Astrocyte (in vitro differentiated cells and primary cell): ENCODE measurements around the gene C16orf54. TPM values are rescaled to one million over a fixed set of nuclear protein-coding genes. Genes with fewer than 3 reads are reported as not detected.
"Not testable (repeated sequence)": the region's sequence is repeated elsewhere in the genome, so short reads cannot be mapped to it uniquely, and the experiment has no call there.

ENCODE experiments used
- DNase-seq: peaks from one replicate; pipeline ENCODE4 v3.0.0-alpha.2; 2010; ENCODE audit warnings: low read depth
- FAIRE-seq: peaks from 2 replicates; lab custom pipeline; 2011; peaks lifted over from hg19 to GRCh38; lab: Jason Lieb, UNC
- H2AFZ ChIP-seq: 2 replicates; pipeline ENCODE4 v1.6.0; 2012; ENCODE audit warnings: low read depth, low read length, inconsistent platforms
- H3K27ac ChIP-seq: 2 replicates; pipeline ENCODE4 v1.5.1; 2011; ENCODE audit warnings: low read depth, low read length, inconsistent platforms
- H3K27me3 ChIP-seq: 2 replicates; pipeline ENCODE4 v1.6.0; 2011; ENCODE audit warnings: low read length, inconsistent platforms; ENCODE audit not compliant: insufficient read depth
- H3K36me3 ChIP-seq: 2 replicates; pipeline ENCODE4 v1.5.1; 2011; ENCODE audit warnings: low read length, inconsistent platforms; ENCODE audit not compliant: insufficient read depth
- H3K4me1 ChIP-seq: 2 replicates; pipeline ENCODE4 v1.5.1; 2011; ENCODE audit warnings: low read length, inconsistent platforms; ENCODE audit not compliant: insufficient read depth
- H3K4me2 ChIP-seq: 2 replicates; pipeline ENCODE4 v1.6.0; 2012; ENCODE audit warnings: low read length, inconsistent platforms
- H3K4me3 ChIP-seq: 2 replicates; pipeline ENCODE4 v1.5.1; 2011; ENCODE audit warnings: low read depth, mild to moderate bottlenecking, low read length, inconsistent platforms; ENCODE audit not compliant: insufficient read depth
- H3K79me2 ChIP-seq: 2 replicates; pipeline ENCODE4 v1.6.0; 2012; ENCODE audit warnings: mild to moderate bottlenecking, low read length, inconsistent platforms; ENCODE audit not compliant: insufficient read depth
- H3K9ac ChIP-seq: 2 replicates; pipeline ENCODE4 v1.6.0; 2012; ENCODE audit warnings: mild to moderate bottlenecking, low read length, inconsistent platforms
- H3K9me3 ChIP-seq: 2 replicates; pipeline ENCODE4 v1.5.1; 2012; ENCODE audit warnings: low read depth, mild to moderate bottlenecking, low read length, inconsistent platforms; ENCODE audit not compliant: insufficient read depth
- H4K20me1 ChIP-seq: 2 replicates; pipeline ENCODE4 v1.6.0; 2012; ENCODE audit warnings: low read length, inconsistent platforms; ENCODE audit not compliant: insufficient read depth
- H3K27ac Mint-ChIP-seq: one replicate; pipeline ENCODE4 v1.8.0; 2021; ENCODE audit warnings: mild to moderate bottlenecking, mixed read lengths; ENCODE audit not compliant: unreplicated experiment
- H3K27me3 Mint-ChIP-seq: one replicate; pipeline ENCODE4 v1.8.0; 2021; ENCODE audit warnings: low read depth, mixed read lengths; ENCODE audit not compliant: unreplicated experiment
- H3K36me3 Mint-ChIP-seq: one replicate; pipeline ENCODE4 v1.8.0; 2021; ENCODE audit warnings: low read depth, mixed read lengths; ENCODE audit not compliant: unreplicated experiment
- H3K4me1 Mint-ChIP-seq: one replicate; pipeline ENCODE4 v1.8.0; 2021; ENCODE audit warnings: low read depth, mixed read lengths; ENCODE audit not compliant: unreplicated experiment
- H3K4me3 Mint-ChIP-seq: one replicate; pipeline ENCODE4 v1.8.0; 2021; ENCODE audit warnings: mild to moderate bottlenecking, moderate library complexity, mixed read lengths; ENCODE audit not compliant: unreplicated experiment
- H3K9me3 Mint-ChIP-seq: one replicate; pipeline ENCODE4 v1.8.0; 2021; ENCODE audit warnings: mild to moderate bottlenecking, mixed read lengths; ENCODE audit not compliant: unreplicated experiment
- CTCF ChIP-seq: IDR thresholded peaks from 2 replicates; pipeline ENCODE4 v1.5.1; 2011; ENCODE audit warnings: low read depth, mild to moderate bottlenecking, inconsistent platforms, low read length, moderate library complexity; ENCODE audit not compliant: insufficient read depth
- EZH2 ChIP-seq: IDR thresholded peaks from 2 replicates; pipeline ENCODE4 v1.6.1; 2012; ENCODE audit warnings: mild to moderate bottlenecking, low read length, inconsistent platforms; ENCODE audit not compliant: insufficient read depth
- total RNA-seq: library from RNA; stranded (reverse); gene quantifications from 2 replicates; pipeline ENCODE4 v1.2.1, GENCODE V29; 2021

The C16orf54 gene
- total RNA-seq, 1 donor from 2014 or later = not detected

- H3K9me3 Mint-ChIP-seq = no peaks in the 10 kb centered on the region
- H3K4me2 ChIP-seq = no peak overlapping the region
- no peak overlapping the region for H3K27ac Mint-ChIP-seq
- H3K4me1 Mint-ChIP-seq = peaks cover 4% of the 10 kb centered on the region
- no peaks in the 10 kb centered on the region for H4K20me1 ChIP-seq
- H3K9ac ChIP-seq = no peak overlapping the region
- no peak overlapping the region for H2AFZ ChIP-seq
- H3K79me2 ChIP-seq = no peaks in the 10 kb centered on the region
- H3K27me3 ChIP-seq = no peaks in the 10 kb centered on the region
- no peak for FAIRE-seq
- H3K36me3 ChIP-seq = no peaks in the 10 kb centered on the region
- no peak for DNase-seq
- no peaks in the 10 kb centered on the region for H3K9me3 ChIP-seq
- H3K36me3 Mint-ChIP-seq = no peaks in the 10 kb centered on the region
- no peak overlapping the region for H3K27ac ChIP-seq
- no peak overlapping the region for H3K4me3 ChIP-seq
- TF ChIP-seq CTCF (no peak), EZH2 (no peak)
- no peak overlapping the region for H3K4me3 Mint-ChIP-seq
- no peaks in the 10 kb centered on the region for H3K4me1 ChIP-seq
- H3K27me3 Mint-ChIP-seq = peaks cover 3% of the 10 kb centered on the region
Measured at GRCh38 chr16:29753516-29753915, 7.7 kb upstream of the C16orf54 start.

- H3K36me3 Mint-ChIP-seq, H3K9me3 Mint-ChIP-seq, H3K27me3 ChIP-seq, H3K27me3 Mint-ChIP-seq, H3K4me2 ChIP-seq, FAIRE-seq, H3K4me3 Mint-ChIP-seq, H3K9ac ChIP-seq, H3K9me3 ChIP-seq, H3K36me3 ChIP-seq, H3K4me1 ChIP-seq, H4K20me1 ChIP-seq, H3K4me3 ChIP-seq, H2AFZ ChIP-seq, H3K4me1 Mint-ChIP-seq, H3K27ac ChIP-seq, H3K27ac Mint-ChIP-seq, DNase-seq, H3K79me2 ChIP-seq: not testable (repeated sequence)
Measured at GRCh38 chr16:29748760-29749149, 3.0 kb upstream of the C16orf54 start.

GRCh38 chr16:29747947-29748759 is 2.4 kb upstream of the C16orf54 start:
- no peaks in the 10 kb centered on the region for H3K9me3 ChIP-seq
- no peak for DNase-seq
- no peak for FAIRE-seq
- TF ChIP-seq CTCF = no peak
- no peak for TF ChIP-seq EZH2
- no peaks in the 10 kb centered on the region for H3K4me1 ChIP-seq
- H3K9ac ChIP-seq = no peak overlapping the region
- no peaks in the 10 kb centered on the region for H3K36me3 ChIP-seq
- no peaks in the 10 kb centered on the region for H3K36me3 Mint-ChIP-seq
- H3K4me2 ChIP-seq = no peak overlapping the region
- no peak overlapping the region for H3K27ac Mint-ChIP-seq
- peaks cover 3% of the 10 kb centered on the region for H3K27me3 ChIP-seq
- H3K4me3 Mint-ChIP-seq = no peak overlapping the region
- H3K9me3 Mint-ChIP-seq = no peaks in the 10 kb centered on the region
- H3K27ac ChIP-seq = no peak overlapping the region
- peaks cover 5% of the 10 kb centered on the region for H3K27me3 Mint-ChIP-seq
- no peaks in the 10 kb centered on the region for H3K79me2 ChIP-seq
- H3K4me1 Mint-ChIP-seq = no peaks in the 10 kb centered on the region
- H4K20me1 ChIP-seq = no peaks in the 10 kb centered on the region
- no peak overlapping the region for H2AFZ ChIP-seq
- no peak overlapping the region for H3K4me3 ChIP-seq

GRCh38 chr16:29746518-29746917 is 728 bp upstream of the C16orf54 start:
- peaks cover 11% of the 10 kb centered on the region for H3K27me3 Mint-ChIP-seq
- not testable (repeated sequence) for FAIRE-seq

More at GRCh38 chr16:29746518-29746917, 728 bp upstream of the C16orf54 start:
- H3K4me3 Mint-ChIP-seq, H3K27ac Mint-ChIP-seq, H3K27ac ChIP-seq, H3K36me3 ChIP-seq, H2AFZ ChIP-seq, H3K36me3 Mint-ChIP-seq, H3K4me1 Mint-ChIP-seq, H4K20me1 ChIP-seq, H3K4me2 ChIP-seq, H3K9me3 Mint-ChIP-seq, H3K79me2 ChIP-seq, H3K9ac ChIP-seq, DNase-seq, H3K9me3 ChIP-seq, H3K27me3 ChIP-seq, H3K4me3 ChIP-seq, H3K4me1 ChIP-seq: not testable (repeated sequence)
